Astrocyte (in vitro differentiated cells and primary cell): ENCODE measurements around the gene HOXB7.
A peak's percentile ranks its signal among the peaks of the same experiment; 100 is the strongest.

ENCODE experiments used
- EZH2 ChIP-seq: IDR thresholded peaks from 2 replicates; pipeline ENCODE4 v1.6.1; 2012; ENCODE audit warnings: mild to moderate bottlenecking, low read length, inconsistent platforms; ENCODE audit not compliant: insufficient read depth
- TF ChIP-seq, protein P1 (sequence below): IDR thresholded peaks from 2 replicates; pipeline ENCODE4 v1.5.1; 2011; ENCODE audit warnings: low read depth, mild to moderate bottlenecking, inconsistent platforms, low read length, moderate library complexity; ENCODE audit not compliant: insufficient read depth

DNA sequence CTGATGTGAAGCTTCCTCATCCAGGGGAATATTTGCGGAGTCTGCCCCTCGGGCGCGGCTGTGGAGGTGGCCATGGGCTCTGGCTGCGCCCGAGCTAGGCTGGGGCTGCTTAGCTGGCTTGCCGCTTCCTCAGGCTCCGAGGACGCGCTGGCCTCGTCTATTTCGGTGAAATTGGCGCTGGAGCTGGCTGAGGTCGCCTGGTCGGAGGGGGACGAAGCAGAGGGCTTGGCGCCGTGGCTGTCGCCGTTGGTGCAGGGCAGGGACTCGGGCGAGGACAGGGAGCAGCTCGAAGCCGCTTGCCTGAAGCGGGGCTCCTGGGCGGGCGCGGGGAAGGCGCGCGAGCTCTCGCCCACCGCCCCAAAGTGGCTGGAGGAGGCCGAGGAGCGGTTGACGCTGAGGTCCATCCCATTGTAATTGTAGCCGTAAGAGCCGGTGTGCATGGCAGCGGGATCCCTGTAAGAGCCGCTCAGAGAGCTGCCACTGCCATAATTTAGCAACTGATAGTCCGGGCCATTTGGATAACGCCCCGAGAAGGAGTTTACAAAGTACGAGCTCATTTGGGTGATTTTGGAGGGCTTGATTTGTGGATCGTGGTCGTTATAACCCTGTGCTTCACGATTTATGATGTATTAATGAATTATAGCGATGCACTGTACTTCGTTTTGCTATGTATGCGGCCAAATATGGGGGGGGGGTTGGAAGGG, 17.5 kb downstream of the HOXB7 start, which contains the start of gene HOXB5:
- TF ChIP-seq, protein P1, sequence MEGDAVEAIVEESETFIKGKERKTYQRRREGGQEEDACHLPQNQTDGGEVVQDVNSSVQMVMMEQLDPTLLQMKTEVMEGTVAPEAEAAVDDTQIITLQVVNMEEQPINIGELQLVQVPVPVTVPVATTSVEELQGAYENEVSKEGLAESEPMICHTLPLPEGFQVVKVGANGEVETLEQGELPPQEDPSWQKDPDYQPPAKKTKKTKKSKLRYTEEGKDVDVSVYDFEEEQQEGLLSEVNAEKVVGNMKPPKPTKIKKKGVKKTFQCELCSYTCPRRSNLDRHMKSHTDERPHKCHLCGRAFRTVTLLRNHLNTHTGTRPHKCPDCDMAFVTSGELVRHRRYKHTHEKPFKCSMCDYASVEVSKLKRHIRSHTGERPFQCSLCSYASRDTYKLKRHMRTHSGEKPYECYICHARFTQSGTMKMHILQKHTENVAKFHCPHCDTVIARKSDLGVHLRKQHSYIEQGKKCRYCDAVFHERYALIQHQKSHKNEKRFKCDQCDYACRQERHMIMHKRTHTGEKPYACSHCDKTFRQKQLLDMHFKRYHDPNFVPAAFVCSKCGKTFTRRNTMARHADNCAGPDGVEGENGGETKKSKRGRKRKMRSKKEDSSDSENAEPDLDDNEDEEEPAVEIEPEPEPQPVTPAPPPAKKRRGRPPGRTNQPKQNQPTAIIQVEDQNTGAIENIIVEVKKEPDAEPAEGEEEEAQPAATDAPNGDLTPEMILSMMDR: no peak
- TF ChIP-seq EZH2: peak; percentile 28
